Adipose tissue (tissue), 3 donors: ENCODE measurements around the gene ARHGEF7. TPM values are rescaled to one million over a fixed set of nuclear protein-coding genes. Genes with fewer than 3 reads are reported as not detected.

Experiments
- H3K27ac ChIP-seq: one replicate; pipeline ENCODE4 v1.5.1; 2013; ENCODE audit warnings: low read depth, low read length
- WGBS, 3 donors: extraction: QIAGEN DNeasy Blood & Tissue Kit; methylation state at CpG; one replicate each; pipeline ENCODE4 v1.1.7; 2013; 5-methylcytosine and 5-hydroxymethylcytosine counted together
- polyA plus RNA-seq, 3 donors: library from polyadenylated mRNA; stranded (reverse); fragments of 200-250 nt; gene quantifications; one replicate each; pipeline ENCODE4 v1.2.3, GENCODE V29; 2013
- donor health status: healthy with polysubstance abuse.
- donor health status: Bipolar disorder and iron deficiency.
- donor health status: healthy.

ARHGEF7 gene
- polyA plus RNA-seq, 3 donors: 14.0 to 41.9 (median 27.8) TPM

DNA sequence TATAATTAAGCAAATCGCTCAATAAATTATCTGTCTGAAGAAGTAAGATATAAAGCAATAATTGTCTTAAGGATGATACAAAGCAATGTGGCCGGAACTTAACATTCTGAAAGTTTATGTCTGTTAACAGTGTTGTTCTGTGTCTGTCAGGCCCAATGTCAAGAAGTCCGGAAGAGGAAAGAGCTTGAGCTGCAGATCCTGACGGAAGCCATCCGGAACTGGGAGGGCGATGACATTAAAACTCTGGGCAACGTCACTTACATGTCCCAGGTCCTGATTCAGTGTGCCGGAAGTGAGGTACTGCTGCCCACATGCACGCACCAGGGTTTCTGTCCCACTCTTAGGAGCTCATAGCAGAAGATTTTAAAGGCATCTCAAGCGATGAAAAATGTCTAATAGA, 160.3 kb downstream of the ARHGEF7 start:
- no peak overlapping the region for H3K27ac ChIP-seq
- WGBS, 3 donors: 86 to 89% (median 88%) methylated on average over 10 of the region's 10 CpGs

- WGBS, 3 donors: 91 to 93% (median 93%) methylated on average over 5 of the region's 5 CpGs
- H3K27ac ChIP-seq: no peak overlapping the region
Observed at GRCh38 chr13:111275995-111276618, 161.0 kb downstream of the ARHGEF7 start.

DNA sequence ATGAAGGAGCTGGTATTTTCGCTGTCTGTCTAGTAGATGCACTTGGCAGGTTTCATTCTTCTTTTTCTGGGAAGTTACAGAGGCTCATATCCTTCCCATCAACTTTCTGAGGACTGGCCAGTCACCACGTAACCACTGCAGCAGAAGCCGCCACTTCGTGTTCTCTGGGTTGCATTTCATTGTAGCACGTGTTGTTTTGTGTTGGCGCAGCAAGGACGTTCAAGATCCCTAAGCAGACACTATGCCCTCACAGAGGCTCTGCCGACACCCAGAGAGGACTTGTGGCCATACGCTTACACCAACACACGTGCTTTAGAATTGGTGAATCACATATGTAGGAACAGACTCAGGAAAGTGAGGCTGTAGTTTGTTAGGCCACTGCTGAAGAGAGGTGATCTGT, 163.1 kb downstream of the ARHGEF7 start:
- 89 to 96% (median 93%) methylated on average over 10 of the region's 10 CpGs for WGBS, 3 donors
- no peak overlapping the region for H3K27ac ChIP-seq

GRCh38 chr13:111278743-111279652, 163.9 kb downstream of the ARHGEF7 start:
- 92 to 93% (median 93%) methylated on average over 17 of the region's 17 CpGs for WGBS, 3 donors
- H3K27ac ChIP-seq: no peak overlapping the region

- no peak overlapping the region for H3K27ac ChIP-seq
- WGBS, 3 donors: 90 to 92% (median 91%) methylated on average over 12 of the region's 12 CpGs
Observed at GRCh38 chr13:111280226-111280625, 165.1 kb downstream of the ARHGEF7 start.

DNA sequence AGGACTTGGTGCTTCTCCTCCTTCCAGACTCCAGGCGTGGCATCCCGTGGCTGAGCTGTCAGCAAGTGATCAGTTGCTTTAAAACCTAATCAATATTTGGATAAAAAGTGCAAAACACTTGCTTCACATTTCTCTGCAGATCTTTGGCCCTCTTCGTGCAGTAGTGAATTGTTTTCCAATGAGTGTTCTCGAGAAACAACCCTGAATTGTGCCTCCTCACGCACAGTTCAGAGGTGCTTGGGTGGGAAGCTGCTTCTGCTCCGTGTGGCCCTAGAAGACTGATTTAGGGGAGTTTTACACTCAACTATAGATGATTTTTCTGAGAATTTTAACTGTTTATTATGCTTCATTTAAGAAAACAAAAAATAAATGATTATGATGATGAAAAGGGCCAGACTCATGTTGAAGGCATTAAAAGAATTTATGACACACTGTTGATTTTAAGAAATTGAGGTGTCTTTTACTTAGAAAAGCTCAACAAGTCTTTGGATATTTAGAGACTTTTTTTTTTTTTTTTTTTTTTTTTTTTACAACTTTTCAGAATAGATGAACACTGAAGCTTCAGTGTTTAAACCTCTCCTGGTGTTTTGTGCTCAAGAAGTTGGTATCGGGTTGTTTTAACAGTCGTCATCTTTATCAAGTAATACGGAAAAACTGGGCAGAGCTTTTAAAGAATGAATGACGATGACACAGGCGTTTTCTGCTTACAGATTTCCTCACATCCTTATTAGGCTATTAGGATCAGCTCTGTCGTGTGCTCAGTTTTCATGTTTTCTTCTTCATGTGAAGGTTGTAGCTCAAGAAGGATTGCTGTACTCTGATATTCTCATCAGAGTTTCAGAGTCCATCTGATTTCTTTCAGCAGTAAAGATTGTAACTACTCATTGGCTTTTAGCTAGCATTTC, 165.8 kb downstream of the ARHGEF7 start:
- WGBS, 3 donors: 84 to 88% (median 85%) methylated on average over 12 of the region's 12 CpGs
- H3K27ac ChIP-seq: no peak overlapping the region

- 46 to 68% (median 50%) methylated on average over 10 of the region's 10 CpGs for WGBS, 3 donors
- no peak overlapping the region for H3K27ac ChIP-seq
Observed at GRCh38 chr13:111281751-111282311, 166.7 kb downstream of the ARHGEF7 start.

DNA sequence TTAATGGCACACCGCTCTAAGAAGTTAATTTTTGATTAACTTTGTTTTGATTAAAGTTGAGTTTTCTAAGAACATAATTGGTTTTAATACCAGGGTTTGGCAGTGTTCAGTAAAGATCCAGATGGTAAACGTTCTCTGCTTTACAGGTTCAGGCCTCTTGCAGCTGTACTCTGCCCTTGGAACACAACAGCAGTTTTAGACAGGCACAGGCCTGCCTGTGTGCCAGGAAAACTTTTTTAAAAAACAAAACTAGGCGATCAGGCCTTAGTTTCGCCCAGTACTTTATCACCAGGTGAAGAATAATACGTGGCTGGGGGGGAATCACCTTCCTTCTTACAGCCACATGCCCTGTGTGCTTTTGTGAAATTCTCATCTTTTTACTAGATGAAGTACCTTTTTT, 167.3 kb downstream of the ARHGEF7 start:
- no peak overlapping the region for H3K27ac ChIP-seq
- WGBS, 3 donors: 40 to 85% (median 77%) methylated on average over 5 of the region's 5 CpGs

GRCh38 chr13:111282997-111283396, 167.9 kb downstream of the ARHGEF7 start:
- 70 to 95% (median 85%) methylated on average over 17 to 23 of the region's 23 CpGs for WGBS, 3 donors

DNA sequence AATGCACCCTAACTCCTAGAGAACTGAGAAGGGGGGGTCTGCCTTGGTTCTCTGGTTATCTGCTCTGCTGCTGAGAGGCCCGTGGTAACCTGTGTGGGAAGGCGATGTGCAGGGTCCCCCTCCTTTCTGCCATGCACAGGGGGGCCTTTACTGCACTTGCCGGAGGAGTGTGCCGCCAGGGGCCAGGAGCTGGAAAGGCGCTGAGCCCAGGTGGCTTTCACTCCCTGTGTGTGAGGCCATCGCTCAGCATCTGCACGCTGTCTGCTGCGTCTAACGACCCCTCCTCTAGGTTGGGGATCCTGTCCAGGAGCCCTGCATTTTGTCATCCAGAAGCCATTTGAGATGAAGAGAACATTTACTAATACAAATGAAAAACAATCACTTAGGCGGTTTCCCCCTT, 168.3 kb downstream of the ARHGEF7 start:
- WGBS, 3 donors: 91 to 95% (median 92%) methylated on average over 10 of the region's 10 CpGs
- H3K27ac ChIP-seq: no peak overlapping the region

More at GRCh38 chr13:111282997-111283396, 167.9 kb downstream of the ARHGEF7 start:
- no peak overlapping the region for H3K27ac ChIP-seq

GRCh38 chr13:111283991-111284390, 168.9 kb downstream of the ARHGEF7 start:
- 67 to 92% (median 85%) methylated on average over 9 of the region's 9 CpGs for WGBS, 3 donors
- no peak overlapping the region for H3K27ac ChIP-seq

DNA sequence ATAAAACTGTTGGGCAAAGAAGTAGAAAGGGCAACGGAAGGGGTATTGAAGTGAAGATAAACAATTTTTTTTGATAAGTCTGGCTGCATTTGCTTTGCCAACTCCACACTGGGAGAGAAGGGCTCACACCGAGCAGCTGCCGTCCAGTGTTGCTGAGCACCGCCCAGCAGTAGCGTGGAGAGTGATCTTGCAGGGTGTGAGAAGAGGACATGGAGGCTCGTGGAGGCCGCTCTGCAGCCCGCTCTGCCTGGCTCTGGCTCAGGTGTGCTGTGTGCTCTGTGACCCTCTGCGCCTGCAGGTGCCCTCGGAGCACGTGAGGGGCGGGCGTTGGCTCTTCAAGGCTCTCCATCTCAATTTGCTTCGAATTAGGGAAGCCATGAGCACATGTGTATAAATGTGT, 169.5 kb downstream of the ARHGEF7 start:
- 78 to 97% (median 95%) methylated on average over 14 of the region's 14 CpGs for WGBS, 3 donors
- H3K27ac ChIP-seq: no peak overlapping the region

DNA sequence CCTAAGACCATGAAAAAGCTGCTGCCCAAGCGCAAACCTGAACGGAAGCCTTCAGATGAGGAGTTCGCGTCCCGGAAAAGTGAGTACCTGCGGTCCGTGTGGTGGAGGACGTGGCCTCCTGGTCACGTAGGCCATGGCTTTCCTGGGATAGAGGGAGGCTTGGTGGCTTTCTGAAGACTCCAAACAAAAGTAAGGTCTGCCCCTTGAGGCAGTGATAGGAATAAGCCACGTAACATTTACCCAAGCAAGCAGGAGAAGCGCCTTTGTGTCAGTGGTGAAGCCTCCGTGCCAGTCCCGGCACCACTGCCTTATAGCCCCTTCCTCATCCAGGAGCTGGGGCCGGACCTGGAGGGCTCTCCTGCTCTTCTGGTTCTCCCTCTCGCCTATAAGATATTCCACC, 171.1 kb downstream of the ARHGEF7 start:
- no peak overlapping the region for H3K27ac ChIP-seq
- WGBS, 3 donors: 89 to 90% (median 89%) methylated on average over 15 of the region's 15 CpGs

GRCh38 chr13:111286749-111287148, 171.6 kb downstream of the ARHGEF7 start:
- 88 to 95% (median 93%) methylated on average over 7 of the region's 7 CpGs for WGBS, 3 donors
- no peak overlapping the region for H3K27ac ChIP-seq

GRCh38 chr13:111287201-111287600, 172.1 kb downstream of the ARHGEF7 start:
- WGBS, 3 donors: 95 to 99% (median 96%) methylated on average over 8 of the region's 8 CpGs
- H3K27ac ChIP-seq: no peak overlapping the region

DNA sequence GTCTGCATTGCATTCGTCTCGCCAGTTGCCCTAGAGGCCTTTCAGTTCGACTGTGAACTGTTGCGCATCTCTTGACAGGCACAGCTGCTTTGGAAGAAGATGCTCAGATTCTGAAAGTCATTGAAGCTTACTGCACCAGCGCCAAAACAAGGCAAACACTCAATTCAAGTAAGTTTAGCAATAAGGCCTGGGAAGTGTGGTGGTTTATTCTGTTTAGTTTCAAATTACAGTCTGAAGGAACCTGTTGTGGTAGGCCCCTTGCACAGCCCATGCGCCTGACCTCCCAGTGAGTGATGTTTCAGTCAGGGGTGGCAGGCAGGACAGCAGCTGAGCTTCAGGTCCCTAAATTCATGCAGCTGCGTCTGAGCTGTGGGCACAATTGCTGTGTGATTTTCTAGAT, 173.2 kb downstream of the ARHGEF7 start:
- no peak overlapping the region for H3K27ac ChIP-seq
- WGBS, 3 donors: 94 to 96% (median 94%) methylated on average over 7 of the region's 7 CpGs

- H3K27ac ChIP-seq: no peak overlapping the region
- 93 to 94% (median 94%) methylated on average over 11 of the region's 11 CpGs for WGBS, 3 donors
Observed at GRCh38 chr13:111289251-111289650, 174.1 kb downstream of the ARHGEF7 start.

DNA sequence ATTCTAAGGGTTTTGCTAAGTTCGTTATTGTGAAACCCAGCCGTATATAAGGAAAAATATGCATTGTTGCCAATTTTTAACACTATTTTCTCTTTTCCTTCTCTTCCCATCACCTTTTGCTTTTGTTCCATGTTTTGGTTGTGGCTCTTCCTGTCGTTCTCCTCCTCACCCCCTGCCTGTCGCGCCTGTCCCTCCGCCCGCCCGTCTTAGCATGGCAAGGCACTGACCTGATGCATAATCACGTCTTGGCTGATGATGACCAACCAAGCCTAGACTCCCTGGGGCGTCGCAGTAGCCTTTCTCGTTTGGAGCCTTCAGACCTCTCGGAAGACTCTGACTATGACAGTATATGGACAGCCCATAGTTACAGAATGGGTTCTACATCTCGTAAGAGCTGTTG, 176.8 kb downstream of the ARHGEF7 start:
- no peak overlapping the region for H3K27ac ChIP-seq
- WGBS, 3 donors: 92 to 97% (median 93%) methylated on average over 14 of the region's 14 CpGs
